Endothelial cell of umbilical vein (primary cell): ENCODE data around the gene FLRT1. TPM values are rescaled to one million over a fixed set of nuclear protein-coding genes. Genes with fewer than 3 reads are reported as not detected.

ENCODE experiments used
- BruUV-seq: library from RNA; stranded (reverse); fragments of 400-500 nt; replicated peaks from 2 replicates; lab custom pipeline; 2021; lab: Mats Ljungman, UMichigan
- CTCF ChIA-PET: fragments of 300-600, 350-600 bp; sonication (Branson Sonifier 250); formaldehyde crosslinking; loops from one replicate; lab custom pipeline; 2021; ENCODE audit warnings: antibody characterized with exemption, inconsistent platforms; lab: Charles Lee
- POLR2A ChIA-PET: fragments of 300-600, 350-600 bp; sonication (Branson Sonifier 250); formaldehyde crosslinking; loops from one replicate; lab custom pipeline; 2021; ENCODE audit warnings: antibody characterized with exemption, inconsistent platforms; lab: Charles Lee
- DNase-seq: peaks from one replicate; pipeline ENCODE4 v3.0.0-alpha.2; 2011; ENCODE audit warnings: low read depth, low spot score
- FAIRE-seq: peaks from 2 replicates; lab custom pipeline; 2011; peaks lifted over from hg19 to GRCh38; lab: Jason Lieb, UNC
- H2AFZ ChIP-seq: 2 replicates; pipeline ENCODE4 v1.6.0; 2012; ENCODE audit warnings: low read depth, low read length, control low read depth, inconsistent platforms
- H3K27ac ChIP-seq: 2 replicates; pipeline ENCODE4 v1.5.1; 2011; ENCODE audit warnings: low read depth, mild to moderate bottlenecking, control low read depth, low read length, moderate library complexity; ENCODE audit not compliant: insufficient read depth
- H3K27me3 ChIP-seq, 2 experiments: 2 replicates each; pipeline versions ENCODE4 v1.6.0 to v1.6.1; 2011; ENCODE audit warnings: low read length in 2 of 2, mixed read lengths in 1 of 2; ENCODE audit not compliant: control insufficient read depth in 2 of 2, insufficient read depth in 2 of 2
- H3K36me3 ChIP-seq, 2 experiments: 2 replicates in 1 of 2; 3 replicates in 1 of 2; pipeline ENCODE4 v1.5.1; 2011; ENCODE audit warnings: low read length in 2 of 2, mild to moderate bottlenecking in 1 of 2, moderate library complexity in 1 of 2; ENCODE audit not compliant: control insufficient read depth in 2 of 2, insufficient read depth in 2 of 2; ENCODE audit errors: extremely low read depth in 1 of 2
- H3K4me1 ChIP-seq: 3 replicates; pipeline ENCODE4 v1.5.1; 2011; ENCODE audit warnings: mild to moderate bottlenecking, low read length; ENCODE audit not compliant: control insufficient read depth, insufficient read depth; ENCODE audit errors: extremely low read depth
- H3K4me2 ChIP-seq: 2 replicates; pipeline ENCODE4 v1.6.1; 2011; ENCODE audit warnings: low read length, control low read depth, mixed read lengths; ENCODE audit not compliant: insufficient read depth
- H3K4me3 ChIP-seq, 3 experiments: fragments of 200-600 bp in 1 of 3; sonication (generic), shearing (Covaris generic) in 1 of 3; replicated peaks in 1 of 3; 2 replicates each; pipeline ENCODE4 v1.5.1; 2011 to 2016; ENCODE audit warnings: control low read depth in 3 of 3, low read length in 3 of 3, mild to moderate bottlenecking in 2 of 3, inconsistent platforms in 1 of 3, low read depth in 1 of 3, moderate library complexity in 1 of 3; ENCODE audit not compliant: insufficient read depth in 1 of 3
- H3K79me2 ChIP-seq: 2 replicates; pipeline ENCODE4 v1.6.0; 2012; ENCODE audit warnings: low read length, inconsistent platforms; ENCODE audit not compliant: control insufficient read depth, insufficient read depth
- H3K9ac ChIP-seq: replicated peaks from 2 replicates; pipeline ENCODE3; 2011; ENCODE audit warnings: low read length, control low read depth; ENCODE audit not compliant: insufficient read depth; ENCODE audit errors: extremely low read depth
- H3K9me1 ChIP-seq: replicated peaks from 3 replicates; pipeline ENCODE4 v1.6.0; 2011; ENCODE audit warnings: mild to moderate bottlenecking, low read length; ENCODE audit not compliant: control insufficient read depth, insufficient read depth; ENCODE audit errors: extremely low read depth
- H3K9me3 ChIP-seq: replicated peaks from 2 replicates; pipeline ENCODE4 v1.5.1; 2012; ENCODE audit warnings: low read length, inconsistent platforms; ENCODE audit not compliant: control insufficient read depth, insufficient read depth
- H4K20me1 ChIP-seq: replicated peaks from 2 replicates; pipeline ENCODE3; 2011; ENCODE audit warnings: mild to moderate bottlenecking, low read length; ENCODE audit not compliant: control insufficient read depth, insufficient read depth; ENCODE audit errors: extremely low read depth
- EZH2 ChIP-seq: IDR thresholded peaks from 2 replicates; pipeline ENCODE4 v1.6.1; 2012; ENCODE audit warnings: borderline replicate concordance, low read depth, mild to moderate bottlenecking, moderate library complexity, low read length, inconsistent platforms; ENCODE audit not compliant: severe bottlenecking
- GATA2 ChIP-seq: IDR thresholded peaks from 2 replicates; pipeline ENCODE4 v1.7.0; 2011; ENCODE audit warnings: low read depth, mild to moderate bottlenecking, moderate library complexity, mixed read lengths, low read length; ENCODE audit not compliant: insufficient read length, insufficient read depth
- JUN ChIP-seq: IDR thresholded peaks from 2 replicates; pipeline ENCODE4 v1.6.1; 2011; ENCODE audit warnings: borderline replicate concordance, low read depth; ENCODE audit not compliant: insufficient read length, insufficient read depth
- MYC ChIP-seq: IDR thresholded peaks from one replicate; pipeline ENCODE4 v1.6.1; 2011; ENCODE audit warnings: mild to moderate bottlenecking, low read depth, low read length
- POLR2A ChIP-seq: IDR thresholded peaks from 2 replicates; pipeline ENCODE4 v1.6.1; 2012; ENCODE audit warnings: low read depth, mild to moderate bottlenecking, control low read depth, low read length
- POLR2AphosphoS5 ChIP-seq: IDR thresholded peaks from 2 replicates; pipeline ENCODE4 v1.6.1; 2012; ENCODE audit warnings: low read depth, mild to moderate bottlenecking, control low read depth, low read length, moderate library complexity; ENCODE audit not compliant: insufficient read depth
- dilution Hi-C: fragments of 300-500 bp; cut with MboI; formaldehyde crosslinking; loops from one replicate; pipeline ENCODE4 v1.15.0; 2019; ENCODE audit warnings: low sequenced_read_pairs; ENCODE audit not compliant: extremely low pct_ligation_motif_present
- intact Hi-C: fragments of 100-400 bp; cut with micrococcal nuclease; formaldehyde crosslinking; loops from one replicate; pipeline ENCODE4 v1.10.0; 2022
- polyA plus RNA-seq, 4 experiments: library from polyadenylated mRNA; depleted of rRNA in 3 of 4; stranded (reverse) in 3 of 4; unstranded in 1 of 4; fragments of >200 nt; gene quantifications; 2 replicates each; pipeline versions ENCODE4 v1.2.1 to v1.2.3, GENCODE V29; 2011 to 2012; ENCODE audit warnings: missing spikeins in 1 of 4
- total RNA-seq: library from RNA; stranded (reverse); gene quantifications from 2 replicates; pipeline ENCODE4 v1.2.3, GENCODE V29; 2021

FLRT1 gene
- total and polyA plus RNA-seq, 2 donors (not counting 3 experiments of a cell fraction or from before 2014, with no cell fraction given): not detected

- CTCF ChIA-PET: no interaction called here
- no peak overlapping the region for H3K27ac ChIP-seq
Measured at GRCh38 chr11:64078905-64079304, 43.2 kb downstream of the FLRT1 start.

GRCh38 chr11:64080390-64080789 is 44.7 kb downstream of the FLRT1 start:
- intact Hi-C loops: no loop called here
- no peak overlapping the region for H3K27ac ChIP-seq
- BruUV-seq: no TSS peak
- no peaks in the 10 kb centered on the region for H4K20me1 ChIP-seq
- no peak overlapping the region for H3K4me3 ChIP-seq
- no peak overlapping the region for H2AFZ ChIP-seq
- dilution Hi-C loops: no loop called here
- ChIA-PET CTCF (no interaction called here), POLR2A (no interaction called here)
- H3K4me1 ChIP-seq: no peaks in the 10 kb centered on the region
- TF ChIP-seq MYC (no peak), POLR2AphosphoS5 (no peak)
- DNase-seq: no peak
- H3K9ac ChIP-seq: no peak overlapping the region
- no peak overlapping the region for H3K4me2 ChIP-seq
- H3K27me3 ChIP-seq: no peaks in the 10 kb centered on the region
- no peaks in the 10 kb centered on the region for H3K79me2 ChIP-seq
- FAIRE-seq: no peak
- H3K9me1 ChIP-seq: no peaks in the 10 kb centered on the region
- no peaks in the 10 kb centered on the region for H3K36me3 ChIP-seq
- no peaks in the 10 kb centered on the region for H3K9me3 ChIP-seq

More at GRCh38 chr11:64078905-64079304, 43.2 kb downstream of the FLRT1 start:
- FAIRE-seq (no peak), DNase-seq (no peak)
- H3K9ac ChIP-seq: no peak overlapping the region
- H3K4me3 ChIP-seq: no peak overlapping the region
- dilution Hi-C loops: no loop called here
- POLR2A ChIA-PET: no interaction called here
- H3K4me1 ChIP-seq: no peaks in the 10 kb centered on the region
- intact Hi-C loops: no loop called here
- no peaks in the 10 kb centered on the region for H3K27me3 ChIP-seq
- no peaks in the 10 kb centered on the region for H3K36me3 ChIP-seq
- TF ChIP-seq GATA2 (no peak), EZH2 (no peak), MYC (no peak), JUN (no peak), POLR2A (no peak)
- H2AFZ ChIP-seq: no peak overlapping the region
- H3K4me2 ChIP-seq: no peak overlapping the region
- H3K9me3 ChIP-seq: no peaks in the 10 kb centered on the region
- no peaks in the 10 kb centered on the region for H4K20me1 ChIP-seq
- no peaks in the 10 kb centered on the region for H3K79me2 ChIP-seq
- no TSS peak for BruUV-seq
- H3K9me1 ChIP-seq: no peaks in the 10 kb centered on the region
